Neural cell (in vitro differentiated cells): ENCODE results near the gene LRRC14B. TPM values are rescaled to one million over a fixed set of nuclear protein-coding genes. Genes with fewer than 3 reads are reported as not detected.

Experiments
- H2AFZ ChIP-seq: fragments of 200-600, 300-800 bp; sonication (generic), shearing (Covaris generic); 2 replicates; pipeline ENCODE4 v1.6.0; 2014; ENCODE audit warnings: low read depth, mild to moderate bottlenecking, antibody characterized with exemption, low read length, moderate library complexity
- H3F3A ChIP-seq: fragments of 200-600 bp; shearing (Covaris generic); 2 replicates; pipeline ENCODE4 v1.6.1; 2016; ENCODE audit warnings: mild to moderate bottlenecking, moderate library complexity, mixed read lengths, antibody characterized with exemption, low read length; ENCODE audit not compliant: insufficient read depth, poor library complexity, severe bottlenecking
- H3K27ac ChIP-seq: fragments of 200-600, 300-800 bp; sonication (generic), shearing (Covaris generic); 2 replicates; pipeline ENCODE4 v1.5.1; 2014; ENCODE audit warnings: mild to moderate bottlenecking, low read length, moderate library complexity
- H3K27me3 ChIP-seq: fragments of 300-800, 200-600 bp; sonication (generic), shearing (Covaris generic); 2 replicates; pipeline ENCODE4 v1.6.0; 2014; ENCODE audit warnings: mild to moderate bottlenecking, low read depth, low read length, moderate library complexity; ENCODE audit not compliant: insufficient read depth
- H3K36me3 ChIP-seq: fragments of 300-800, 200-600 bp; sonication (generic), shearing (Covaris generic); 2 replicates; pipeline ENCODE4 v1.5.1; 2014; ENCODE audit warnings: mild to moderate bottlenecking, antibody characterized with exemption, low read length, moderate library complexity; ENCODE audit not compliant: insufficient read depth
- H3K4me2 ChIP-seq: fragments of 300-800, 200-600 bp; sonication (generic), shearing (Covaris generic); 2 replicates; pipeline ENCODE4 v1.6.0; 2014; ENCODE audit warnings: mild to moderate bottlenecking, low read length
- H3K4me3 ChIP-seq: fragments of 300-800, 200-600 bp; sonication (generic), shearing (Covaris generic); 2 replicates; pipeline ENCODE4 v1.5.1; 2014; ENCODE audit warnings: mild to moderate bottlenecking, low read length, moderate library complexity
- H3K79me2 ChIP-seq: fragments of 200-600 bp; shearing (Covaris generic); replicated peaks from 2 replicates; pipeline ENCODE4 v1.6.0; 2014; ENCODE audit warnings: mild to moderate bottlenecking, low read length, moderate library complexity; ENCODE audit not compliant: insufficient read depth
- H3K9ac ChIP-seq: fragments of 300-800, 200-600 bp; sonication (generic), shearing (Covaris generic); 2 replicates; pipeline ENCODE4 v1.6.1; 2016; ENCODE audit warnings: mild to moderate bottlenecking, low read length, mixed read lengths
- H3K9me2 ChIP-seq: fragments of 200-600 bp; shearing (Covaris generic); 2 replicates; pipeline ENCODE4 v1.6.1; 2016; ENCODE audit warnings: mild to moderate bottlenecking, low read length, mixed read lengths; ENCODE audit not compliant: insufficient read depth
- H3K9me3 ChIP-seq: fragments of 200-600, 300-800 bp; sonication (generic), shearing (Covaris generic); 2 replicates; pipeline ENCODE4 v1.6.1; 2016; ENCODE audit warnings: mild to moderate bottlenecking, mixed run types, low read length, moderate library complexity, mixed read lengths
- H4K20me1 ChIP-seq: fragments of 200-600 bp; shearing (Covaris generic); 2 replicates; pipeline ENCODE4 v1.6.1; 2016; ENCODE audit warnings: mild to moderate bottlenecking, mixed run types; ENCODE audit not compliant: insufficient read depth
- EP300 ChIP-seq: fragments of 450-650 bp; conservative IDR thresholded peaks from 2 replicates; pipeline ENCODE4 v1.6.1; 2014; ENCODE audit warnings: antibody characterized with exemption, mild to moderate bottlenecking, moderate library complexity; ENCODE audit not compliant: poor library complexity, severe bottlenecking
- EZH2 ChIP-seq: fragments of 200-600, 300-800 bp; shearing (Covaris generic), sonication (generic); IDR thresholded peaks from 2 replicates; pipeline ENCODE4 v1.6.1; 2014; ENCODE audit warnings: antibody characterized with exemption, low read length, borderline replicate concordance, mild to moderate bottlenecking; ENCODE audit not compliant: insufficient read depth, poor library complexity, severe bottlenecking
- MXI1 ChIP-seq: fragments of 450-650 bp; conservative IDR thresholded peaks from 2 replicates; pipeline ENCODE4 v1.6.1; 2014; ENCODE audit warnings: antibody characterized with exemption, mild to moderate bottlenecking; ENCODE audit not compliant: poor library complexity, severe bottlenecking
- POLR2AphosphoS5 ChIP-seq: IDR thresholded peaks from 2 replicates; pipeline ENCODE4 v1.6.1; 2012
- RAD21 ChIP-seq: fragments of 450-650 bp; conservative IDR thresholded peaks from 2 replicates; pipeline ENCODE4 v1.6.1; 2014; ENCODE audit warnings: antibody characterized with exemption, mild to moderate bottlenecking, moderate library complexity
- REST ChIP-seq: IDR thresholded peaks from 2 replicates; pipeline ENCODE4 v1.6.1; 2012; ENCODE audit warnings: borderline replicate concordance
- SMC3 ChIP-seq: fragments of 450-650 bp; conservative IDR thresholded peaks from 2 replicates; pipeline ENCODE4 v1.6.1; 2014; ENCODE audit warnings: antibody characterized with exemption, mild to moderate bottlenecking, moderate library complexity; ENCODE audit not compliant: poor library complexity
- TAF1 ChIP-seq: IDR thresholded peaks from 2 replicates; pipeline ENCODE4 v1.6.1; 2012; ENCODE audit warnings: low read depth
- polyA plus RNA-seq: library from polyadenylated mRNA; depleted of rRNA; stranded (reverse); fragments of >200 nt; gene quantifications from 2 replicates; pipeline ENCODE4 v1.2.3, GENCODE V29; 2014
- TF ChIP-seq, protein P1 (sequence below): fragments of 450-650 bp; IDR thresholded peaks from 2 replicates; pipeline ENCODE4 v1.5.1; 2014; ENCODE audit warnings: antibody characterized with exemption, mild to moderate bottlenecking, moderate library complexity; ENCODE audit not compliant: poor library complexity, severe bottlenecking

Gene LRRC14B
- polyA plus RNA-seq, 1 donor from 2014 or later, result not detected

DNA sequence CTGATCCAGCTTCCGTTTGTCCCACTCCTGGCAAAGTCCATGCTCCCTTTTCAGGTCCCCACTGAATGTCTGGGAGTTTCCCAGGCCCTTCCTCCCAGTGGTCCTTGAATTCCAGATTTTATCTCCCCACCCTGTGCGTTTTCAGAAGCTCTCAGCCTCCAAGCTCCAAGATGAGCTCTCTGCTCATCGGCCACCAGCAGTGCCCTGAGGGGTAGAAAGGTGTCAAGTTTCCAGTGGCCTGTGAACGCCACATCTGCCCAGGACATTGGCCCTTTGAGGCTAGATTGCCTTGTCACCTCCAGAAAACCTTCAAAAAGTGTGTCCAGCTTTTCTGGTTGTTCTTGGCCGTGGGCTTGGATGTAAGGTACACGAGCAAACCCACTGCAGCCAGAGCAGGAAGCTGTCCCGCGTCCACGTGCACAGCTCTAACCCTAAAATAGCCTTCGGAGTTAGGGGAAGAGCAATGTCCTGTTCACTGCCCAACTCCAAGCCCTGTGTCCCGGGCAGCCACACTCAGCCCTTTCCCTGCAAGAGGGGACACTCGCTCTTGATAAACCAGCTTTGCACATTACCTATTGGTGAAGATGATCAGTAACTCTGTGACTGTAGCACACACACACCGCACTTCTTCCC lies 10.9 kb upstream of the LRRC14B start:
- Histone ChIP-seq H3K4me3 (no peak overlapping the region), H3K9ac (no peak overlapping the region), H3K27me3 (no peaks in the 10 kb centered on the region), H3K4me2 (no peak overlapping the region), H3K36me3 (no peaks in the 10 kb centered on the region), H2AFZ (no peak overlapping the region), H3K9me3 (no peaks in the 10 kb centered on the region), H3K27ac (no peak overlapping the region), H4K20me1 (no peaks in the 10 kb centered on the region), H3K9me2 (no peaks in the 10 kb centered on the region), H3K79me2 (no peaks in the 10 kb centered on the region), H3F3A (no peaks in the 10 kb centered on the region)
- TF ChIP-seq RAD21 (no peak), EP300 (no peak), TAF1 (no peak), MXI1 (no peak), POLR2AphosphoS5 (no peak), EZH2 (no peak), SMC3 (no peak), REST (no peak)
- TF ChIP-seq, protein P1, sequence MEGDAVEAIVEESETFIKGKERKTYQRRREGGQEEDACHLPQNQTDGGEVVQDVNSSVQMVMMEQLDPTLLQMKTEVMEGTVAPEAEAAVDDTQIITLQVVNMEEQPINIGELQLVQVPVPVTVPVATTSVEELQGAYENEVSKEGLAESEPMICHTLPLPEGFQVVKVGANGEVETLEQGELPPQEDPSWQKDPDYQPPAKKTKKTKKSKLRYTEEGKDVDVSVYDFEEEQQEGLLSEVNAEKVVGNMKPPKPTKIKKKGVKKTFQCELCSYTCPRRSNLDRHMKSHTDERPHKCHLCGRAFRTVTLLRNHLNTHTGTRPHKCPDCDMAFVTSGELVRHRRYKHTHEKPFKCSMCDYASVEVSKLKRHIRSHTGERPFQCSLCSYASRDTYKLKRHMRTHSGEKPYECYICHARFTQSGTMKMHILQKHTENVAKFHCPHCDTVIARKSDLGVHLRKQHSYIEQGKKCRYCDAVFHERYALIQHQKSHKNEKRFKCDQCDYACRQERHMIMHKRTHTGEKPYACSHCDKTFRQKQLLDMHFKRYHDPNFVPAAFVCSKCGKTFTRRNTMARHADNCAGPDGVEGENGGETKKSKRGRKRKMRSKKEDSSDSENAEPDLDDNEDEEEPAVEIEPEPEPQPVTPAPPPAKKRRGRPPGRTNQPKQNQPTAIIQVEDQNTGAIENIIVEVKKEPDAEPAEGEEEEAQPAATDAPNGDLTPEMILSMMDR, result no peak

DNA sequence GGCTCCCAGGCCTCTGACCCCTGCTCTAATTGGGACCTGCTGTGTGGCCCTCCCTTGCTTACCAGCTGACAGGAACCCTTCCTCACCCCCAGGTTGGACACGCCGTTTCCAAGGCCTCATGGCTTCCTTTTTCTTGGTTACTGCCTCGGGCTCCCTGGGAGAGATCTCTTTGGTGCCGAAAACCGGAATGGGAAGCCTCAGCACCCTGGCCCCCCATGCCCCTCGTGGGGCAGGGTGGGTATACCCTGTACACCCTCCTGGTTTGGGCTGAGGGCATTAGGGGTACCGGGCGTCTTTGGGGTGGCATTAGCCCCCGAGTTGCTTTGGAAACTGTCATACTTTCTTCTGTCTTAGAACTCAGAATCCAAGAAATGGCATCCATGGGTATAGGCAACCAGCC lies 10.1 kb upstream of the LRRC14B start:
- no peaks in the 10 kb centered on the region for H4K20me1 ChIP-seq
- no peak overlapping the region for H3K9ac ChIP-seq
- no peak overlapping the region for H3K4me2 ChIP-seq
- no peaks in the 10 kb centered on the region for H3F3A ChIP-seq
- no peaks in the 10 kb centered on the region for H3K36me3 ChIP-seq
- H2AFZ ChIP-seq, result no peak overlapping the region
- no peaks in the 10 kb centered on the region for H3K27me3 ChIP-seq
- H3K9me2 ChIP-seq, result no peaks in the 10 kb centered on the region
- H3K4me3 ChIP-seq, result no peak overlapping the region
- H3K9me3 ChIP-seq, result no peaks in the 10 kb centered on the region
- H3K79me2 ChIP-seq, result no peaks in the 10 kb centered on the region
- TF ChIP-seq TAF1 (no peak), POLR2AphosphoS5 (no peak), EZH2 (no peak), REST (no peak), EP300 (no peak), MXI1 (no peak), RAD21 (no peak), SMC3 (no peak)
- TF ChIP-seq, protein P1, result no peak
- no peak overlapping the region for H3K27ac ChIP-seq
